Glutamatergic neuron (in vitro differentiated cells): ENCODE results near the gene SHISA5. TPM values are rescaled to one million over a fixed set of nuclear protein-coding genes. Genes with fewer than 3 reads are reported as not detected.

ENCODE experiments used
- DNase-seq: peaks from one replicate; pipeline ENCODE4 v3.0.0; 2022
- H3K27ac Mint-ChIP-seq: one replicate; pipeline ENCODE4 v1.8.0; 2020; ENCODE audit warnings: mild to moderate bottlenecking, mixed read lengths, inconsistent platforms; ENCODE audit not compliant: unreplicated experiment
- H3K27me3 Mint-ChIP-seq: one replicate; pipeline ENCODE4 v1.8.0; 2020; ENCODE audit warnings: mild to moderate bottlenecking, moderate library complexity, mixed read lengths, inconsistent platforms; ENCODE audit not compliant: unreplicated experiment
- H3K36me3 Mint-ChIP-seq: one replicate; pipeline ENCODE4 v1.8.0; 2020; ENCODE audit warnings: mild to moderate bottlenecking, mixed read lengths, inconsistent platforms; ENCODE audit not compliant: unreplicated experiment
- H3K4me1 Mint-ChIP-seq: one replicate; pipeline ENCODE4 v1.8.0; 2020; ENCODE audit warnings: mild to moderate bottlenecking, low read depth, mixed read lengths, inconsistent platforms; ENCODE audit not compliant: unreplicated experiment
- H3K4me3 Mint-ChIP-seq: one replicate; pipeline ENCODE4 v1.8.0; 2020; ENCODE audit warnings: mild to moderate bottlenecking, mixed read lengths, inconsistent platforms; ENCODE audit not compliant: unreplicated experiment
- H3K9me3 Mint-ChIP-seq: one replicate; pipeline ENCODE4 v1.8.0; 2020; ENCODE audit warnings: mild to moderate bottlenecking, moderate library complexity, mixed read lengths, inconsistent platforms; ENCODE audit not compliant: unreplicated experiment
- total RNA-seq: library from RNA; stranded (reverse); fragmentation: NEBNext Ultra II Directional; extraction: Animal tissue kit (Norgen Biotek cat#: 25700); gene quantifications from one replicate; pipeline ENCODE4 v1.2.1, GENCODE V29; 2021; ENCODE audit not compliant: unreplicated experiment
- TF ChIP-seq, protein P1 (sequence below): fragments of 200-600 bp; sonication (generic); IDR thresholded peaks from one replicate; pipeline ENCODE4 v1.5.0; 2021; ENCODE audit not compliant: partially characterized antibody, unreplicated experiment

The SHISA5 gene
- total RNA-seq, 1 donor from 2014 or later = 261 TPM

DNA sequence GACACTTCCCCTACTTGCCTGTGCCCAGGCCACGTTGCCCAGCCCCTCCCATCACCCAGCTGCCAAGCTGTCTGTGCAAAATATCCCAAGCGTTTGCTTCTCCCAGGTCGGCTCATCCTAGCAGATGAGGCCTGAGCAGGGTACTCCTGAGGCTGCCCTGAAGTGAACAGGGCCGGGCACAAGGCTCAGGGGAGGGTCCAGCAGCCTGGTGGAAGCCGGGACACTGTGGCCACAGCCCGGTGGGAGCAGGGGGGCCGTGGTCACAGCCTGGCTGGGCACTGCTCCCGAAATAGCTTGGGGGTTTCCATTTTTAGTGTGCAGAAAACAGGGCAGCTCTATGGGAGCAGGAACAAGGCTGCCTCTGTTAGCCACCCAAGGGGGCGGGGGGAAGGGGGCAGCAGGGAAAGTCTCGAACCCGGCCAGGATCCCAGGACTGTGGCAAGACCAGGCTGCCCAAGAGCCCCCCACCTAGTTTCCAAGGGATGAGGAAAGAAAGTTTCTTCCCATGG, 77.5 kb downstream of the SHISA5 start:
- H3K27me3 Mint-ChIP-seq = peaks cover 18% of the 10 kb centered on the region
- H3K36me3 Mint-ChIP-seq = no peaks in the 10 kb centered on the region
- H3K4me3 Mint-ChIP-seq = peak overlapping the region; percentile 27
- no peak overlapping the region for H3K27ac Mint-ChIP-seq
- TF ChIP-seq, protein P1, sequence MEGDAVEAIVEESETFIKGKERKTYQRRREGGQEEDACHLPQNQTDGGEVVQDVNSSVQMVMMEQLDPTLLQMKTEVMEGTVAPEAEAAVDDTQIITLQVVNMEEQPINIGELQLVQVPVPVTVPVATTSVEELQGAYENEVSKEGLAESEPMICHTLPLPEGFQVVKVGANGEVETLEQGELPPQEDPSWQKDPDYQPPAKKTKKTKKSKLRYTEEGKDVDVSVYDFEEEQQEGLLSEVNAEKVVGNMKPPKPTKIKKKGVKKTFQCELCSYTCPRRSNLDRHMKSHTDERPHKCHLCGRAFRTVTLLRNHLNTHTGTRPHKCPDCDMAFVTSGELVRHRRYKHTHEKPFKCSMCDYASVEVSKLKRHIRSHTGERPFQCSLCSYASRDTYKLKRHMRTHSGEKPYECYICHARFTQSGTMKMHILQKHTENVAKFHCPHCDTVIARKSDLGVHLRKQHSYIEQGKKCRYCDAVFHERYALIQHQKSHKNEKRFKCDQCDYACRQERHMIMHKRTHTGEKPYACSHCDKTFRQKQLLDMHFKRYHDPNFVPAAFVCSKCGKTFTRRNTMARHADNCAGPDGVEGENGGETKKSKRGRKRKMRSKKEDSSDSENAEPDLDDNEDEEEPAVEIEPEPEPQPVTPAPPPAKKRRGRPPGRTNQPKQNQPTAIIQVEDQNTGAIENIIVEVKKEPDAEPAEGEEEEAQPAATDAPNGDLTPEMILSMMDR = no peak
- peaks cover 19% of the 10 kb centered on the region for H3K4me1 Mint-ChIP-seq
- peaks cover 8% of the 10 kb centered on the region for H3K9me3 Mint-ChIP-seq
- DNase-seq = no peak

DNA sequence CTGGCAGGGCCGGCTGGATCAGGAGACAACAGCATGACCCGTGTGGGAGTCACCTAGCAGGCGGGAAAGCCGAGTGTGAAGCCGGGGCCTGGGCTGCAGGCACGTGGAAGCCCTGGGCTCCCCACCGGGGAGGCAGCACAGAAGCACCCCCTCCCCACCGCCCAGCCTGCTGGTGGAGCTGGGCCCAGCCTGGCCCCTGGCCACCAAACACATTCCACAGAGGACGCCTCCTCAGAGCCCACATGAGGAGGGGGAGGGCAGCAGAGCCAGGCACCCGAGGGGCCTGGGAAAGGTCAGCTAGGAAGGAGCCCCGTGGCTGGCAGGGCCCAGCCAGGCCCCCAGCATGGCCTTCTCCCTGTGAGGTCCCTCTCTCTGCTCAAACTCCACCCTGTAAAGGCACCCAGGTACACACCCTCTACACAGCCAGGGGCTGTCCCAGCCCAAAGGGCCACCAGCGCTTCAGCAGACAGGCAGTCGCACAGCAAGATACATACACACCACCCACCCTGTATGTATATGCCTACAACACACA, 78.6 kb downstream of the SHISA5 start:
- H3K4me1 Mint-ChIP-seq = peaks cover 19% of the 10 kb centered on the region
- no peak for DNase-seq
- H3K4me3 Mint-ChIP-seq = peak overlapping the region; percentile 27
- H3K36me3 Mint-ChIP-seq = no peaks in the 10 kb centered on the region
- peaks cover 8% of the 10 kb centered on the region for H3K9me3 Mint-ChIP-seq
- peak overlapping the region; percentile 9 for H3K27ac Mint-ChIP-seq
- H3K27me3 Mint-ChIP-seq = peaks cover 12% of the 10 kb centered on the region
- TF ChIP-seq, protein P1 = no peak

DNA sequence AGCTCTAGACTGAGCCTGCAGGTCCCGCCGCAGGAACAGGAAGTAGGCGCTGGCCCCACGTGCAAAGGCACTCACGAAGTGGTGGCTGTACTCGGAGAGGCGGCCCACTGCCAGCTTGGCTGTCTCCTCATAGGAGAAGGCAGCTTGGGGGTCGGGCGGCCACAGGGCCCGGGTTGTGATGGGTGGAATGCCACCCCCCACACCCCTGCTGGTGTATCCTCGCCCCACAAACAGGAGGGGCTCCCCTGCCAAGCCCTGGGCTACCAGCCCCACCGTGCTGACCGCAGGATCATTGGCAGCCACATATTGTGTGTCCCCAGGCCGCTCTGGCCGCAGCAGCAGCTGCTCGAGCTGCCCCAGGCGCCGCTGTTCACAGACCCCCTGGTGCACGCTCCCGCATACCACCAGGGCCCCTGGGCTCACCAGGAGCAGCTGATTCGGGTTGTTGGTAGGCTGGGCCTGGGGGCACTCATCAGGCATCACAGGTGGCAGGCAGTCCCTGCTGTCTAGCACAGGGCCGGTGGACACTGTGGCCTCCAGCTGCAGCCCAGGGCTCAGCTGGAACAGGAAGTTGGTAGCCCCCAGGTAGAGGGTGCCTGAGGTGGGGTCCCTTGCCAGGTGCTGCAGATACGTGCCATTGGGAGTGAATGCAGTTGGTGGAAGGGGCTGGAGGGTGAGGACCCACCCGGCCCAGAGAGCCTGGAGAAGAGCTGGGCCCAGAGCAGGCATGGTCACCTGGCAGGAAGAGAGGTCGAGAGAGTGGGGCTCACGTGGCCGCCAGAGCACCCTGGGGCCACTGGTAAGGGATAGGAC, 79.9 kb downstream of the SHISA5 start:
- H3K4me3 Mint-ChIP-seq = peak overlapping the region; percentile 20
- peaks cover 8% of the 10 kb centered on the region for H3K9me3 Mint-ChIP-seq
- H3K27me3 Mint-ChIP-seq = peaks cover 7% of the 10 kb centered on the region
- no peak for DNase-seq
- H3K27ac Mint-ChIP-seq = no peak overlapping the region
- no peaks in the 10 kb centered on the region for H3K36me3 Mint-ChIP-seq
- TF ChIP-seq, protein P1 = no peak
- peaks cover 19% of the 10 kb centered on the region for H3K4me1 Mint-ChIP-seq

DNA sequence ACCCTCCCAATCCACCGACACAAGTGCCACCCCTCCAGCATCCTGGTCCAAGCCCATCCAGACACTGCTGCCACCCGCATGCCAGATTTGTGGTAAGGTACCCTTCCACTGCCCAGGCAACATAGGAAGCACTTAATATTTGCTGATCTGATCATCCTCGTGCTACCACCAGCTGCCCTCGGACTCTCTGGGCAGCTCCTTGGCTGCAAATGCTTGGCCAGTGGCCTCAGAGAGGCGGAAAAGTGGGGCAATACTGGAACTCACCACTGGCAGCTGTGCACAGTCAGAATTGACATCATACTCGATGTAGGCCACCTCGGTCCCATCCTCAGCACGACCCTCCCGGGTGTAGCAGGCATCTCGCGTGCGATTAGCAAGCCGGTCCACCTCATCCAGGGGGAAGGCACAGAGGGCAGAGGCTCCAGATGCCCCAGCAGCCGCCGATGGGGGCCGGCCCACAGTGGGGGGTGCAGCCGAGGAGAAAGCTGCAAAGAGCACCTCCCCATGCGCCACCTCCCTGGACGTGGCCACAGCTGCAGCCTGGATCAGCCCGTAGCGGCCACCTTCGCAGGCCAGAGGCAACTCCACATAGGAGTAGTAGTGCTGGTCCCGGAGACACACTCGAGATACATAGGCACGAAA, 80.6 kb downstream of the SHISA5 start:
- H3K4me1 Mint-ChIP-seq = peaks cover 19% of the 10 kb centered on the region
- H3K27ac Mint-ChIP-seq = peak overlapping the region; percentile 36
- H3K36me3 Mint-ChIP-seq = no peaks in the 10 kb centered on the region
- TF ChIP-seq, protein P1 = no peak
- H3K27me3 Mint-ChIP-seq = peaks cover 7% of the 10 kb centered on the region
- DNase-seq = no peak
- H3K9me3 Mint-ChIP-seq = peaks cover 8% of the 10 kb centered on the region
- peak overlapping the region; percentile 46 for H3K4me3 Mint-ChIP-seq
